Astrocyte (in vitro differentiated cells and primary cell): Measurements from ENCODE around the gene PPP4C.

Source experiments
- CTCF ChIP-seq: IDR thresholded peaks from 2 replicates; pipeline ENCODE4 v1.5.1; 2011; ENCODE audit warnings: low read depth, mild to moderate bottlenecking, inconsistent platforms, low read length, moderate library complexity; ENCODE audit not compliant: insufficient read depth
- EZH2 ChIP-seq: IDR thresholded peaks from 2 replicates; pipeline ENCODE4 v1.6.1; 2012; ENCODE audit warnings: mild to moderate bottlenecking, low read length, inconsistent platforms; ENCODE audit not compliant: insufficient read depth

- TF ChIP-seq CTCF (no peak), EZH2 (no peak)
These were observed 11.7 kb upstream of the PPP4C start for GRCh38 chr16:30063893-30064728.
